Hepatocyte (in vitro differentiated cells): ENCODE measurements around the gene REXO5.

ENCODE experiments used
- EZH2 ChIP-seq: fragments of 200-600 bp; sonication (generic); IDR thresholded peaks from 2 replicates; pipeline ENCODE4 v1.6.1; 2016; ENCODE audit warnings: antibody characterized with exemption, mild to moderate bottlenecking, borderline replicate concordance
- TF ChIP-seq, protein P1 (sequence below): fragments of 200-600 bp; sonication (generic); IDR thresholded peaks from 2 replicates; pipeline ENCODE4 v1.5.1; 2016; ENCODE audit warnings: antibody characterized with exemption, mild to moderate bottlenecking; ENCODE audit not compliant: poor library complexity

DNA sequence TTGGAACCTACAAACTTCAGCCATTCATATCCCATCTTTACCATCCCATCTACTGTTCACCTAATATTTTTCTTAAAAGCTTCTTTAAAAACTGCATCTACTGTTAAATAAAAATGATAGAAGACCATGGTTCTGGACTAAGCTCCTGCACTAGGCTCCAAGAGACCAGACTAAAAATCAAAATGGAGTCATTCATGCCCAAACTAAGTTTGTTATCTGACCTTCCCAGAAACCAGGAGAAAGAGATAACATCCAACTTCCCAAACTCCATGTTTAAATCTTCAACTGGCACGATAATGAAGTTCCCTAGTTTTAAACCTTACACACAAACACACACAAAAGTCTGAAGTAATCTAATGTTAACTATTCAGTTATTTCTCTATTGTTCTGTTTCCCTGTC is 80.0 kb downstream of the REXO5 start:
- TF ChIP-seq, protein P1, sequence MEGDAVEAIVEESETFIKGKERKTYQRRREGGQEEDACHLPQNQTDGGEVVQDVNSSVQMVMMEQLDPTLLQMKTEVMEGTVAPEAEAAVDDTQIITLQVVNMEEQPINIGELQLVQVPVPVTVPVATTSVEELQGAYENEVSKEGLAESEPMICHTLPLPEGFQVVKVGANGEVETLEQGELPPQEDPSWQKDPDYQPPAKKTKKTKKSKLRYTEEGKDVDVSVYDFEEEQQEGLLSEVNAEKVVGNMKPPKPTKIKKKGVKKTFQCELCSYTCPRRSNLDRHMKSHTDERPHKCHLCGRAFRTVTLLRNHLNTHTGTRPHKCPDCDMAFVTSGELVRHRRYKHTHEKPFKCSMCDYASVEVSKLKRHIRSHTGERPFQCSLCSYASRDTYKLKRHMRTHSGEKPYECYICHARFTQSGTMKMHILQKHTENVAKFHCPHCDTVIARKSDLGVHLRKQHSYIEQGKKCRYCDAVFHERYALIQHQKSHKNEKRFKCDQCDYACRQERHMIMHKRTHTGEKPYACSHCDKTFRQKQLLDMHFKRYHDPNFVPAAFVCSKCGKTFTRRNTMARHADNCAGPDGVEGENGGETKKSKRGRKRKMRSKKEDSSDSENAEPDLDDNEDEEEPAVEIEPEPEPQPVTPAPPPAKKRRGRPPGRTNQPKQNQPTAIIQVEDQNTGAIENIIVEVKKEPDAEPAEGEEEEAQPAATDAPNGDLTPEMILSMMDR: no peak
- TF ChIP-seq EZH2: no peak
